ENCODE results near the gene MEGF6.

Gene MEGF6

GRCh38 chr1:3444298-3444697 is 167.0 kb downstream of the MEGF6 start:
- no peak for DNase-seq (ENCODE audit: insufficient read length)
- no peak for TF ChIP-seq POLR2AphosphoS5 (IDR thresholded peaks at IDR 0.05; ENCODE audit: low read depth, low read length)
- no peak for FAIRE-seq

GRCh38 chr1:3443807-3444206 is 167.5 kb downstream of the MEGF6 start:
- FAIRE-seq = no peak
- TF ChIP-seq TAF1 (IDR thresholded peaks at IDR 0.05; ENCODE audit: borderline replicate concordance, low read depth, low read length) = no peak
- TF ChIP-seq POLR2A (IDR thresholded peaks at IDR 0.05; ENCODE audit: low read depth, low read length) = no peak
- TF ChIP-seq POLR2AphosphoS5 (IDR thresholded peaks at IDR 0.05; ENCODE audit: low read depth, low read length) = no peak
- no peak for DNase-seq (ENCODE audit: insufficient read length)

GRCh38 chr1:3442901-3443300 is 168.4 kb downstream of the MEGF6 start:
- FAIRE-seq = no peak
- no peak for DNase-seq (ENCODE audit: insufficient read length)
- TF ChIP-seq POLR2AphosphoS5 (IDR thresholded peaks at IDR 0.05; ENCODE audit: low read depth, low read length) = no peak
- TF ChIP-seq TAF1 (IDR thresholded peaks at IDR 0.05; ENCODE audit: borderline replicate concordance, low read depth, low read length) = no peak
- no peak for TF ChIP-seq POLR2A (IDR thresholded peaks at IDR 0.05; ENCODE audit: low read depth, low read length)

- FAIRE-seq = no peak
- DNase-seq (ENCODE audit: insufficient read length) = no peak
- TF ChIP-seq POLR2A (IDR thresholded peaks at IDR 0.05; ENCODE audit: low read depth, low read length) = no peak
- no peak for TF ChIP-seq POLR2AphosphoS5 (IDR thresholded peaks at IDR 0.05; ENCODE audit: low read depth, low read length)
- TF ChIP-seq TAF1 (IDR thresholded peaks at IDR 0.05; ENCODE audit: borderline replicate concordance, low read depth, low read length) = no peak
Measured at GRCh38 chr1:3442331-3442730, 169.0 kb downstream of the MEGF6 start.

- FAIRE-seq (no peak), DNase-seq (ENCODE audit: insufficient read length) (no peak)
- no peak for TF ChIP-seq TAF1 (IDR thresholded peaks at IDR 0.05; ENCODE audit: borderline replicate concordance, low read depth, low read length)
- TF ChIP-seq POLR2A (IDR thresholded peaks at IDR 0.05; ENCODE audit: low read depth, low read length) = no peak
- no peak for TF ChIP-seq POLR2AphosphoS5 (IDR thresholded peaks at IDR 0.05; ENCODE audit: low read depth, low read length)
Measured at GRCh38 chr1:3441880-3442279, 169.4 kb downstream of the MEGF6 start.

- DNase-seq (ENCODE audit: insufficient read length) (no peak), FAIRE-seq (no peak)
- TF ChIP-seq TAF1 (IDR thresholded peaks at IDR 0.05; ENCODE audit: borderline replicate concordance, low read depth, low read length) = no peak
- TF ChIP-seq POLR2A (IDR thresholded peaks at IDR 0.05; ENCODE audit: low read depth, low read length) = no peak
- TF ChIP-seq POLR2AphosphoS5 (IDR thresholded peaks at IDR 0.05; ENCODE audit: low read depth, low read length) = no peak
Measured at GRCh38 chr1:3441410-3441847, 169.9 kb downstream of the MEGF6 start.

- FAIRE-seq = no peak
- no peak for DNase-seq (ENCODE audit: insufficient read length)
- TF ChIP-seq POLR2A (IDR thresholded peaks at IDR 0.05; ENCODE audit: low read depth, low read length) (no peak), POLR2AphosphoS5 (IDR thresholded peaks at IDR 0.05; ENCODE audit: low read depth, low read length) (no peak), TAF1 (IDR thresholded peaks at IDR 0.05; ENCODE audit: borderline replicate concordance, low read depth, low read length) (no peak)
Measured at GRCh38 chr1:3440711-3441409, 170.4 kb downstream of the MEGF6 start.

GRCh38 chr1:3440300-3440681 is 171.0 kb downstream of the MEGF6 start:
- no peak for FAIRE-seq
- DNase-seq (ENCODE audit: insufficient read length) = no peak
- TF ChIP-seq TAF1 (IDR thresholded peaks at IDR 0.05; ENCODE audit: borderline replicate concordance, low read depth, low read length) = no peak
- TF ChIP-seq POLR2A (IDR thresholded peaks at IDR 0.05; ENCODE audit: low read depth, low read length) = no peak
- TF ChIP-seq POLR2AphosphoS5 (IDR thresholded peaks at IDR 0.05; ENCODE audit: low read depth, low read length) = no peak
